ENCODE data around the gene GMCL2.
"Not testable (repeated sequence)": the region's sequence is repeated elsewhere in the genome, so short reads cannot be mapped to it uniquely, and the experiment has no call there.

The GMCL2 gene, protein sequence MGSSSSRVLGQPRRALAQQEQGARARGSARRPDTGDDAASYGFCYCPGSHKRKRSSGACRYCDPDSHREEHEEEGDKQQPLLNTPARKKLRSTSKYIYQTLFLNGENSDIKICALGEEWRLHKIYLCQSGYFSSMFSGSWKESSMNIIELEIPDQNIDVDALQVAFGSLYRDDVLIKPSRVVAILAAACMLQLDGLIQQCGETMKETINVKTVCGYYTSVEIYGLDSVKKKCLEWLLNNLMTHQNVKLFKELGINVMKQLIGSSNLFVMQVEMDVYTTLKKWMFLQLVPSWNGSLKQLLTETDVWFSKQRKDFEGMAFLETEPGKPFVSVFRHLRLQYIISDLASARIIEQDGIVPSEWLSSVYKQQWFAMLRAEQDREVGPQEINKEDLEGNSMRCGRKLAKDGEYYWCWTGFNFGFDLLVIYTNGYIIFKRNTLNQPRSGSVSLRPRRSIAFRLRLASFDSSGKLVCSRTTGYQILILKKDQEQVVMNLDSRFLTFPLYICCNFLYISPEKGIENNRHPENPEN

DNA sequence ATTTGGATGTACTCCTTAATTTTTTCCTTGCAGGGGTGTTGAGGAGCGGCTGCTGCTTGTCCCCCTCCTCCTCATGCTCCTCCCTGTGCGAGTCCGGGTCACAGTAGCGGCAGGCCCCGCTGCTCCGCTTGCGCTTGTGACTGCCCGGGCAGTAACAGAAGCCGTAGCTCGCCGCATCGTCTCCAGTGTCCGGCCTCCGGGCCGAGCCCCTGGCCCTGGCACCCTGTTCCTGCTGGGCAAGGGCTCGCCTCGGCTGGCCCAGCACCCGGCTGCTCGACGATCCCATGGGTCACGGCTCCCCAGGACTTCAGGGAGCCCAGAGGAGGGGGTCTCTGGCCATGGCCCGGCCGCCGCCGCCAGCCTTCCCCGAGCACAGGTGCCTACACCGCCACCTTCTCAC, at the start of gene GMCL2:
Gene GMCL2 (minus strand): TSS at position 358 of the 400 bp plus-strand sequence. CDS start 72 bp downstream, at position 286.
- H3K27ac Mint-ChIP-seq, result no peak within 1 kb of the TSS
- peaks cover 3% of the 10 kb centered on the region for H3K27me3 Mint-ChIP-seq
- H3K4me3 Mint-ChIP-seq, result no peak within 1 kb of the TSS
- no peaks in the 10 kb centered on the region for H3K9me3 Mint-ChIP-seq
- peaks cover 6% of the 10 kb centered on the region for H3K4me1 Mint-ChIP-seq
- H3K36me3 Mint-ChIP-seq, result no peaks in the 10 kb centered on the region

DNA sequence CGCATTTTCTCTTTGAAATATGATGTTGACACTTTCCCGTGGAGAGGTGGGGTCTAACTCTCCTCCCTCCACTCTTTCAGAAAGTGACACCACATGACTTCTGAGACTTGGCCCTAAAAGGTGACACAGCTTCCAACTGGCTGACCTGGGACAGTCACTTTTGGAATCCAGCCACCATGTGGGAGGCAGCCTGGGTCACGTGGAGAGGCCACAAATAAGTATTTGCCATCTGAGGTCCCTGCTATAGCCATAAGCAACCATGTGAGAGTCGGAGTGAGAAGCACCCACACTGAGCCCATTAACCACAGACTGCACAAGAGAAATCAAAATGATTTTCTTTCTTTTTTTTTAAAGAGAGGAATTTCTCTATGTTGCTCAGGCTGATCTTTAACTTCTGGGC, 49.5 kb upstream of the GMCL2 start:
- peaks cover 1% of the 10 kb centered on the region for H3K36me3 Mint-ChIP-seq
- H3K27ac Mint-ChIP-seq, result no peak overlapping the region
- H3K4me1 Mint-ChIP-seq, result peaks cover 41% of the 10 kb centered on the region
- no peaks in the 10 kb centered on the region for H3K27me3 Mint-ChIP-seq
- no peaks in the 10 kb centered on the region for H3K9me3 Mint-ChIP-seq
- no peak overlapping the region for H3K4me3 Mint-ChIP-seq

DNA sequence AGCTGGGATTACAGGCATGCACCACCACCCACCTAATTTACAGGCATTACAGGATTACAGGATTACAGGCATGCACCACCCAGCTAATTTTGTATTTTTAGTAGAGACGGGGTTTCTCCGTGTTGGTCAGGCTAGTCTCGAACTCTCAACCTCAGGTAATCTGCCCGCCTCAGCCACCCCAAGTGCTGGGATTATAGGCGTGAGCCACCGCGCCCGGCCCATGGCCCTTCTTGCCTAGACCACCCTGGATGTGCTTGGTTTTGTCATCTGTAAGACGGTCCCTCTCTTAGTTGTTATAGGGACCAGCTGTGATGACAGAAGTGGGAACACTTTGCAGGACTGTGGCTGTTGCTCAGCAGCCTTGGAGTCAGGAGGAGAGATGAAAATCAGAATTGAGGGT, 49.0 kb upstream of the GMCL2 start:
- no peaks in the 10 kb centered on the region for H3K9me3 Mint-ChIP-seq
- no peak overlapping the region for H3K4me3 Mint-ChIP-seq
- H3K36me3 Mint-ChIP-seq, result peaks cover 3% of the 10 kb centered on the region
- H3K4me1 Mint-ChIP-seq, result peaks cover 42% of the 10 kb centered on the region
- no peak overlapping the region for H3K27ac Mint-ChIP-seq
- H3K27me3 Mint-ChIP-seq, result no peaks in the 10 kb centered on the region

DNA sequence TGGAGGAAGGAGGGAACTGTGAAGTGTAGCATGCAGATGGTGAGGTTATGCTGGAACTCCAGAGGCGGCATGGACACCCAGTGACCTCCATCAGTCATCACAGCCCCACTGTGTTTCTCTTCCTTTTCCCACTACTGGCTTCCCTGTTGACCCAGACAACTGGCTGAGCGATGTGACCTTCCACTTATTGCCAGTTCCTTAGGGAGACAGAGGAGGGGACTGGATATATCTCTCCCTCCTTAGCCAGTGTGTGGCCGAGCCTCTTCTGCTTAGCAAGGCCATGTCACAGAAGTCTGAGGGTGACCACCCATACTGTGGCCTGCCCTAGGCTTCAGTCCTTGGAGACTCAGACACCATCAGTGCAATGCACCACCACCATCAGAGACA, 48.4 kb upstream of the GMCL2 start:
- Mint-ChIP-seq H3K9me3 (no peaks in the 10 kb centered on the region), H3K4me3 (no peak overlapping the region), H3K27ac (no peak overlapping the region), H3K36me3 (peaks cover 6% of the 10 kb centered on the region), H3K4me1 (peaks cover 42% of the 10 kb centered on the region), H3K27me3 (no peaks in the 10 kb centered on the region)

DNA sequence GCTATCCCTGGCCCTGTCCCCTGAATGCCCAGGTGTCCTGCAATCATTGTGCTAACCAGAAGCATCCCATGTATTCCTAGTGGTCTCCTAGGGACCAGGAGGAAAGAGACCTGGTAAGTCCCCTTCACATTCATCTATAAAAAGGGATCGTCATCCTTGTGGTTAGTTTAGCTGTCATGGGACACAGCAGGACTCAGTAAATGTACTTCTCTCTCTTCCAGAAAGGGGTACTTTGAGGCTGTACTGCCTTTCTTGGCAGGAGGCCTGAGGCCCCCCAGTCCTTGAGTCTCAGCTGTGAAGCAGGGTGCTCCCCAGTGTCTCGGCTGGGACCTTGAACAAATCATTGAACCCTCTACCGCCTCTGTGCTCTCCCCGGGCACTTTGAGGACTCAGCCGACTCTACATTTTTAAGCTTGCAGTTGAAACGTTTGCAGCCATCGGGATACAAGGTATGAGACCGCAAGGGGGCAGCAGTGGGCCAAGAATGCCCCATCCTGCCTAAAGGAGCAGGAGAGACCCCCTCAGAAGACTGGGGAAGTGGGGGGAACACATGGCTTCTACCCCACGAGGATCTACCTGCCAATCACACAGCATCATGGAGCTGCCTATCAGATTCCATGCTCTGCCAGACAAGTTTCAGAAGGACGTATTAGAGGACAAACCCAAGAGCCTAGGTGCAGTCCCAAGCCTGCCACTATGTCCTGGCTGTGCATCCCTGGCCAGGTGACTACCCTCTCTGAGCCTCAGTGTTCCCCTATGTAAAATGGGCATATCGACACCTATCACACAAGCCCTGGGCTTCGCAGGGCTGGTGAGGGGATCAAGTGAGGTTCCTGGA, 47.8 kb upstream of the GMCL2 start:
- peak overlapping the region; percentile 42 for H3K4me3 Mint-ChIP-seq
- H3K27me3 Mint-ChIP-seq, result no peaks in the 10 kb centered on the region
- H3K9me3 Mint-ChIP-seq, result no peaks in the 10 kb centered on the region
- peaks cover 45% of the 10 kb centered on the region for H3K4me1 Mint-ChIP-seq
- H3K27ac Mint-ChIP-seq, result peak overlapping the region; percentile 35
- H3K36me3 Mint-ChIP-seq, result peaks cover 7% of the 10 kb centered on the region

DNA sequence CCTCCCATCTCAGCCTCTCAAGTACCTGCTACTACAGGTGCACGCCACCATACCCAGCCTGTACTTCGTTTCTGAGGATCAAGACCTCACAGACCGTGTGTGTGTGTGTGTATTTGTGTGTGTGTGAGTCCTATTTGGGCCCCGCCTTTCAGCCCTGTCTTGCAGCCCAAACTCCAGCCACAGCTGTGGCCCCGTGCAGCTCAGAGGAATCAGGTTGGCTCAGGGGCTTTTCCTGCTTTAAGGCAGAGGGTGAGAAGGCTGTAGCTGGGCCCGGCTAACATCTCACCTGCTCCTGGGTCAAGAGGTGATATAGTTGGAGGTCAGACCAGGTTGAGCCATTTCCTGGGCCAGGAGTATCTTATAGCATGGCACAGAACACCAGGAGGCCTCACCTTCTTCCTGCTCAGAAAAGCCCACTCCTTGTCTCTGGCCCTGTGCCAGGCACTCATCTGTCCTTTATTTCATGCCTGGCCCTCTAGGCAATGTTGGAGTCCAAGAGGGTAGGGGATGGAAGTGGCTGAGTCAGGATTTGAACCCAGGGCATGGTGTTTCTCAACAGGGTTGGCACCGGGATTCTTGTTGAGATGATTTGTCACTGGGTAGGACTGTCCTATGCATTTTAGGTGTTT, 47.1 kb upstream of the GMCL2 start:
- H3K36me3 Mint-ChIP-seq, result peaks cover 11% of the 10 kb centered on the region
- no peaks in the 10 kb centered on the region for H3K9me3 Mint-ChIP-seq
- H3K4me3 Mint-ChIP-seq, result peak overlapping the region; percentile 52
- H3K4me1 Mint-ChIP-seq, result peaks cover 48% of the 10 kb centered on the region
- H3K27ac Mint-ChIP-seq, result no peak overlapping the region
- H3K27me3 Mint-ChIP-seq, result no peaks in the 10 kb centered on the region

DNA sequence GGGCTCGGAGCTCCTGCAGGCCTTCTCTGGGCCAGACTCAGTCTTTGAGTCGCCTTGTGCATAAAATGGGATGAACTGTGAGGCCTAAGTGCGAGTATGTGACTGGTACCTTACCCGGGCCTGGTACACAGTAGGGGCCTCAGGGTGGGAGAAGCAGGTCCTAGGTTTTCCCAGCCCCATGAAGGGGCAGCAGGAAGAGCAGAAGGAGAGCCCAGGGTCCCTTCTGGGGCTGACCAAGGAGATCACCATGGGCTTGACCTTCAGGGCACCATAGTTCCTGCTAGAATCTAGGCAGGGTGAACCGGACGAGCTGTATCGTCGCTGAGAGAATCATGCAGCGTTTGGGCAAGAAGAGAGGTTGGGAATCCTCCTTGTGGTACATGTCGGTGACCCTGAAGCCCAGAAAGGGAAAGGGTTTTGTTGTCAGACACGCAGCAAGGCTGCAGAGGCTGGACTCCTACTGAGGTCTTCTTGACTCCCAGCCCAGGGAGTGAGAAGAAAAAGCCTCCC, 45.8 kb upstream of the GMCL2 start:
- Mint-ChIP-seq H3K9me3 (no peaks in the 10 kb centered on the region), H3K36me3 (peaks cover 12% of the 10 kb centered on the region), H3K27me3 (no peaks in the 10 kb centered on the region), H3K4me1 (peaks cover 49% of the 10 kb centered on the region), H3K4me3 (peak overlapping the region; percentile 63), H3K27ac (peak overlapping the region; percentile 55)

DNA sequence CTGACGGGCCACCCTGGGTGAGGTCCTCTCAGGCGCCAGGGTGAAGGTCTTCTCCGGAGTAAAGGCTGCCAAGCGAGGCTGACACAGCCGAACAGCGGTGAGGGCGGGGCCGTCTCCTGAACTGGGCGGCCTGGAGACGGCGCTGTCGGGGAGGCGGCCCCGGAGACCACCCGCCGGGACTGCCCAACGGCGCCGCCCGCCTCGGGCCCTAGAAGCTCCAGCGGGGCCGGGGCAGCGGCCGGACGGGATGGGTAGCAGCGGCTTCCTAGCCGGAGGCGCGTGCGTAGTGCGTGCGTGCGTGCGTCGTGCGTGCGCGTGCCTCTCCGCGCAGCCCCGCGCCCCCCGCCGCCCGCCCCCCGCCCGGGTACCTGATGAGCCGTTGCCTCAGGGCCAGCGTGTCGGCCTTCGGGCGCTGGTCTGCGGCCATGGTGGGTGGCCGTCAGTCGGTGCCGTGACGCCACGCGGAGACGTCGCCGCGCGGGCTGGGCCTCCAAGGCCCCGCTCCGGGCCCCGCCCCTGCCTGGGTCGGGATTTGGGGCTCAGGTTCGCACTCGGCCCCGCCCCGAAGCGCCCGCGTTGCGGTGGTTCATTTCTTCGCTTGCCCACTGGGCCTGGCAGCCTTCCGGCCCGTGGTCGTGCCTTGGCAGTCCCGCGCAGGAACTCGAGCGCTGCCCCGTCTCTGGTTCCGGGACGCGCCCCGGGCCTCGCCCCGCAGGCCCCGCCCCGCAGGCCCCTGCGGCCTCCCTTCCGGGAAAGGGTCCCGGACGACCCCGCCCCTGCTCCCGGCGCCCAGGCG, 45.2 kb upstream of the GMCL2 start, which contains the start of gene PHYKPL:
Gene PHYKPL (minus strand): TSS at position 679 of the 796 bp plus-strand sequence. CDS start 252 bp downstream, at position 427.
- Mint-ChIP-seq H3K4me3 (peak within 1 kb of the TSS; percentile 91), H3K9me3 (no peaks in the 10 kb centered on the region), H3K36me3 (peaks cover 19% of the 10 kb centered on the region), H3K27me3 (no peaks in the 10 kb centered on the region), H3K4me1 (peaks cover 54% of the 10 kb centered on the region), H3K27ac (peak within 1 kb of the TSS; percentile 70)

DNA sequence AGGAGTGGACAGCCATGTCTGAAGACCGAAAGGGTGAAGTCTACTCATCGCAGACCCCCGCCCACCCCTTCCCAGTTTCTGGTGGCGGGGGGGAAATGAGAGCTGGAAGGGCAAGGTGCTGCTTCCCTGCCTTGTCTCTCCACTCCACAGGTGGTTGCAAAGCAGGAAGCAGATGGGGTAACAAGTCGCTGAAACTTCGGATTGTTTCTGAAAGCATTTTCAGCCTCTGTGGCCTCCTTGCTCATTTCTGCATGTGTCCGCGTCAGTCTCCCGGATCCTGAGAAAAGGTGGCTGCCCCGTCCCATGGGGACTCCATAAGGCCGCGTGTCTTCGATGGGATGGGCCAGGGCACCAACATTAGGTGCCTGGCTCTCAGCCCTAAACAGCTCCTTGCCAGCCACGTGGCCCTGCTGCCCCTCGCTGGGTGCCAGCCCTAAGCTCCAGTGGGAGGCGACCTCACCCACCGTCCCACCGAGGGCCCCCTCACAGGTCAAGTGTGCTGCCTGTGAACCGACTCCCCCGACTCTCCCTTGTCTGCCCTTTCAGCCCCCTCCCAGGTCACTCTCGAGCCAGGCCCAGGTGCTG, 44.5 kb upstream of the GMCL2 start:
- peak overlapping the region; percentile 91 for H3K4me3 Mint-ChIP-seq
- peaks cover 20% of the 10 kb centered on the region for H3K36me3 Mint-ChIP-seq
- no peaks in the 10 kb centered on the region for H3K9me3 Mint-ChIP-seq
- H3K4me1 Mint-ChIP-seq, result peaks cover 53% of the 10 kb centered on the region
- peak overlapping the region; percentile 87 for H3K27ac Mint-ChIP-seq
- H3K27me3 Mint-ChIP-seq, result no peaks in the 10 kb centered on the region

DNA sequence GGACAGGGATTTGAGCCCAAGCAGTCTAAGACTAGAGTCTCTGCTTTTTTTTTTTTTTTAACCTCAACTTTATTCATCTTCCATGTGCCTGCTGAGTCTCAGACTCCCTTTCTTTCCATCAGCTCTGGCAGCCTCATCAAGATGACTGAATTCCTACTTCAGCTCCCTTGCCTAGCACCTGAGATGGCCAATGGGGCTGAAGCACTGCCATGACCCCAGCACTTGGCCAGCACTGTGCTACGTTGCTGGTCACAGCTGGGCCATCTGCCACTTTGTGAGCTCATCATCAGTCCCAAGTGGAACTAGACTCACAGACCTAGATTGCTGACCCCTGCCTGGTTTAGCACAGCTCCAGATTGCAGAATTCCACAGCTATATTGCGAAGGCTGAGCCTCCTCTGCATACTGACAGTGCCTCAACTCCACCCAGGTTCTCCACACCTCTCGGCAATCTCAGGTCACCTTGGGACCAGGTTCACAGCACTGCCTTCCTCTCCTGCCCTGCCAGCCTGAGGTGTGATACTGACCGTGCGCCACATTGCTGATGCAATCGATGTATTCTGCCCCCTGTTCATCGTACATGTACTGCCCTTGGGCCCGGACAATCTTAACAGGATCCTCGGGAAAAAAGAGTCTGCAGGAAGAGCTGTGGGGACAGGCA, 43.8 kb upstream of the GMCL2 start:
- Mint-ChIP-seq H3K4me1 (peaks cover 53% of the 10 kb centered on the region), H3K4me3 (peak overlapping the region; percentile 91), H3K27ac (peak overlapping the region; percentile 87), H3K9me3 (no peaks in the 10 kb centered on the region), H3K36me3 (peaks cover 20% of the 10 kb centered on the region), H3K27me3 (no peaks in the 10 kb centered on the region)

DNA sequence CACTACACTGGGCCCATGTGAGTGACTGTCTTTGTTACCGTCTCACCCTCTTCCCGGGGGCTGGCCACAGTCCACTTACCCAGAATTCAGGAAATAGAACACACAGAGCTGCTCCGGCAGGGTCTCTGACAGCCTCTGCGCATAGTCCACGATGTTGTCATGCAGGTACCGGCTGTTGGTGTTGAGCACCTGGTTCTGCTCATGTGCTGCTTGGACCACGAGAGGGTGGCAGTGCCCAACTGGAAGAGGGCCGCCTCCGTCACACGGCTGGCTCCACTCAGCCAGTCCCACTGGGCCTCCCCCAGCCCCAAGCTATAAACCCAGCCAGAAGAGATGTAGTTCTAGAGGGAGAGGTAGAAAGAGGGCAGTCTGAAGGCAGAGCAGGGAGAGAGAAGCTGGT, 42.7 kb upstream of the GMCL2 start:
- H3K27me3 Mint-ChIP-seq, result no peaks in the 10 kb centered on the region
- peak overlapping the region; percentile 91 for H3K4me3 Mint-ChIP-seq
- peaks cover 55% of the 10 kb centered on the region for H3K4me1 Mint-ChIP-seq
- no peak overlapping the region for H3K27ac Mint-ChIP-seq
- peaks cover 20% of the 10 kb centered on the region for H3K36me3 Mint-ChIP-seq
- no peaks in the 10 kb centered on the region for H3K9me3 Mint-ChIP-seq

DNA sequence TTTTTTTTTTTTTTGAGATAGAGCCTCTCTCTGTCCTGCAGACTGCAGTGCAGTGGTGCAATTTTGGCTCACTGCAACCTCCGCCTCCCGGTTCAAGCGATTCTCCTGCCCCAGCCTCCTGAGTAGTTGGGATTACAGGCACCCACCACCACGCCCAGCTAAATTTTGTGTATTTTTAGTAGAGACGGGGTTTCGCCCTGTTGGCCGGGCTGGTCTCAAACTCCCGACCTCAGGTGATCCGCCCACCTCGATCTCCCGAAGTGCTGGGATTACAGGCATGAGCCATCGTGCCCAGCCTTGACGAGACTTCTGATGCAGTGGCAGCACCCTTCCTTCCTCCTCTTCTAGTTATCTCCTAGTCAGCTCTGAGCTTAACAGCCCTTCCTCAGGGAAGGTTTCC, 41.9 kb upstream of the GMCL2 start:
- not testable (repeated sequence) for H3K9me3 Mint-ChIP-seq, H3K27me3 Mint-ChIP-seq
- H3K36me3 Mint-ChIP-seq, result peaks cover 20% of the 10 kb centered on the region
- peak overlapping the region; percentile 74 for H3K4me3 Mint-ChIP-seq
- peak overlapping the region; percentile 87 for H3K27ac Mint-ChIP-seq
- H3K4me1 Mint-ChIP-seq, result peaks cover 54% of the 10 kb centered on the region

DNA sequence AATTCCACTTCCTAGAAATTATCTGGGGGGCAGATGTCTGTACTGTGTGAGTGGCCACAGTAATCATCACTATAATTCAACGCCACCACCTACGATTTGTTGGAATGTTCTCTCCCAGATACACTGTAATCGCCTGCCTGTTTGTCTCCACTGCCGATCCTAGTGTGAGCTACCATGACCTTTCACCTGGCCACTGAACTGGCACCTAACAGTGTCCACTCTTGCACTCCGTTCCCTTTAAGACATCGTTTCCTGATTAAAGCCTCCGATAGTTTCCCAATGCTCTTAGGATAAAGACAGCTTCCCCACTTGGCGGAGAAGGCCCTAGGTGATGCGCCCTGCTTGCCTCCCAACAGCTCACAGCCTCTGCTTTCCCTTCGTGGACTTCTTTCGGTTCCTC, 41.4 kb upstream of the GMCL2 start:
- no peak overlapping the region for H3K4me3 Mint-ChIP-seq
- H3K27me3 Mint-ChIP-seq, result no peaks in the 10 kb centered on the region
- H3K4me1 Mint-ChIP-seq, result peaks cover 56% of the 10 kb centered on the region
- H3K27ac Mint-ChIP-seq, result no peak overlapping the region
- no peaks in the 10 kb centered on the region for H3K9me3 Mint-ChIP-seq
- peaks cover 20% of the 10 kb centered on the region for H3K36me3 Mint-ChIP-seq

DNA sequence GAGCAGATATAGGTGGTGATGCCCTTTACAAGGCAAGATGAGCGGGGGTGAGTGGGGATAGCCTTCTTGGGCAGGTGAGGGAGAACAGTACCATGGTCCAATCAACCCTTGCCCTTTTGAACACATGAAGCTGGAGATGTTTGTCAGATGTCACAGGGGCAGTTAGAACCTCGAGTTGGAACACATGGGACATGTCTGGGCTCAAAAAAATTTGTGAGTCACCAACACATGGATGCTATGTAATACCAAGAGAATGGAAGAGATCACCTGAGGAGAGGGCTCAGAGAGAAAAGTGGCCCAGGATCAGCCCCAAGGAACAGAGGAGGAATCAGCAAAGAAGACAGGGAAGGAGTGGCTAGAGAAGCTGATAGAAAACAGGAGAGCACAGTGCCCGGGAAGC, 40.8 kb upstream of the GMCL2 start:
- Mint-ChIP-seq H3K27me3 (no peaks in the 10 kb centered on the region), H3K9me3 (no peaks in the 10 kb centered on the region), H3K27ac (peak overlapping the region; percentile 31), H3K36me3 (peaks cover 20% of the 10 kb centered on the region), H3K4me1 (peaks cover 59% of the 10 kb centered on the region), H3K4me3 (peak overlapping the region; percentile 6)
